Spleen (tissue), 7 donors: Measurements from ENCODE around the gene VPS37D.

ENCODE experiments used
- CTCF ChIP-seq, 11 experiments: fragments of 200-600 bp in 7 of 11; fragments of 450-650 bp in 4 of 11; sonication (generic) in 4 of 11; IDR thresholded peaks in 8 of 11; conservative IDR thresholded peaks in 3 of 11; 1 replicate in 7 of 11; 2 replicates in 4 of 11; pipeline versions ENCODE4 v1.4.0 to v1.8.0; 2016 to 2021; ENCODE audit warnings: antibody characterized with exemption in 11 of 11, inconsistent platforms in 4 of 11, mild to moderate bottlenecking in 1 of 11
- POLR2A ChIP-seq, 3 donors: fragments of 450-650 bp; IDR thresholded peaks; one replicate each; pipeline ENCODE4 v1.5.1; 2017; ENCODE audit warnings: antibody characterized with exemption in 3 of 3, mild to moderate bottlenecking in 1 of 3
- POLR2AphosphoS5 ChIP-seq, 3 donors: sonication (generic); formaldehyde crosslinking; IDR thresholded peaks; one replicate each; pipeline ENCODE4 v1.5.1; 2017; ENCODE audit warnings: antibody characterized with exemption in 3 of 3
- donor health status: DM: no; HTN: no; CAD: no; lungs with moderate emphysema.
- donor health status: DM: no; HTN: no; CAD: no.
- donor health status: DM: no; HTN: no; CAD: no.

GRCh38 chr7:73716318-73716890 is 48.8 kb downstream of the VPS37D start:
- TF ChIP-seq CTCF (IDR thresholded peaks at IDR 0.05 in 8 of 11, conservative IDR thresholded peaks at IDR 0.05 in 3 of 11) (no peak), POLR2AphosphoS5 (IDR thresholded peaks at IDR 0.05) (no peak), POLR2A (IDR thresholded peaks at IDR 0.05) (no peak)
